SK-N-MC (cell line): ENCODE measurements around the gene ARSB.

Experiments
- EZH2 ChIP-seq: fragments of 200-600 bp; sonication (generic); IDR thresholded peaks from one replicate; pipeline ENCODE4 v1.6.1; 2017; ENCODE audit warnings: antibody characterized with exemption
- POLR2AphosphoS5 ChIP-seq: IDR thresholded peaks from 2 replicates; pipeline ENCODE4 v1.6.1; 2012; ENCODE audit warnings: mild to moderate bottlenecking, low read depth, low read length, borderline replicate concordance

DNA sequence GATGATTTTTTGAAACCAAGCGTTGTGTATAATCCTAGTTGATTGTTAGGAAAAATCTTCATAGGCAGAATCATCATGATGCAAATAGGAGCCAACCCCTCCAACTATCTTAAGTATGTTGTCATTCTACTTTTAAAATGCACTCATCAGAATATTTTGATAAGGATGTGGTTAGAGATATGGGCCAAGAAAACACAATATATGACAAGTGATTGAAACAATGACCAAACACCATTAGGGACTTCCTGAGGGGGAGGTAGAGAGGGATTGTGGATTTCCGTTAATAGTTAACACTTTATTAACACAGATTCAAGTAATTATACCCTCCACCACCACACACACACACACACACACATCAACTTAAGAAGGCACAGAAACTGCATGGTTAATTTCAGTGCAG is 143.3 kb downstream of the ARSB start:
- TF ChIP-seq EZH2 (no peak), POLR2AphosphoS5 (no peak)
